GM12872 (cell line): Measurements from ENCODE around the gene LGR5.

ENCODE experiments used
- TF ChIP-seq, protein P1 (sequence below): IDR thresholded peaks from 3 replicates; pipeline ENCODE4 v1.5.1; 2011; ENCODE audit warnings: low read depth, mild to moderate bottlenecking, low read length, moderate library complexity; ENCODE audit not compliant: insufficient read depth

LGR5 gene

GRCh38 chr12:71449373-71450070, 9.9 kb downstream of the LGR5 start:
- TF ChIP-seq, protein P1, sequence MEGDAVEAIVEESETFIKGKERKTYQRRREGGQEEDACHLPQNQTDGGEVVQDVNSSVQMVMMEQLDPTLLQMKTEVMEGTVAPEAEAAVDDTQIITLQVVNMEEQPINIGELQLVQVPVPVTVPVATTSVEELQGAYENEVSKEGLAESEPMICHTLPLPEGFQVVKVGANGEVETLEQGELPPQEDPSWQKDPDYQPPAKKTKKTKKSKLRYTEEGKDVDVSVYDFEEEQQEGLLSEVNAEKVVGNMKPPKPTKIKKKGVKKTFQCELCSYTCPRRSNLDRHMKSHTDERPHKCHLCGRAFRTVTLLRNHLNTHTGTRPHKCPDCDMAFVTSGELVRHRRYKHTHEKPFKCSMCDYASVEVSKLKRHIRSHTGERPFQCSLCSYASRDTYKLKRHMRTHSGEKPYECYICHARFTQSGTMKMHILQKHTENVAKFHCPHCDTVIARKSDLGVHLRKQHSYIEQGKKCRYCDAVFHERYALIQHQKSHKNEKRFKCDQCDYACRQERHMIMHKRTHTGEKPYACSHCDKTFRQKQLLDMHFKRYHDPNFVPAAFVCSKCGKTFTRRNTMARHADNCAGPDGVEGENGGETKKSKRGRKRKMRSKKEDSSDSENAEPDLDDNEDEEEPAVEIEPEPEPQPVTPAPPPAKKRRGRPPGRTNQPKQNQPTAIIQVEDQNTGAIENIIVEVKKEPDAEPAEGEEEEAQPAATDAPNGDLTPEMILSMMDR: no peak

- TF ChIP-seq, protein P1: no peak
Observed at GRCh38 chr12:71452006-71452405, 12.4 kb downstream of the LGR5 start.

GRCh38 chr12:71455028-71455737, 15.6 kb downstream of the LGR5 start:
- TF ChIP-seq, protein P1: no peak

GRCh38 chr12:71456316-71456715, 16.7 kb downstream of the LGR5 start:
- TF ChIP-seq, protein P1: no peak

DNA sequence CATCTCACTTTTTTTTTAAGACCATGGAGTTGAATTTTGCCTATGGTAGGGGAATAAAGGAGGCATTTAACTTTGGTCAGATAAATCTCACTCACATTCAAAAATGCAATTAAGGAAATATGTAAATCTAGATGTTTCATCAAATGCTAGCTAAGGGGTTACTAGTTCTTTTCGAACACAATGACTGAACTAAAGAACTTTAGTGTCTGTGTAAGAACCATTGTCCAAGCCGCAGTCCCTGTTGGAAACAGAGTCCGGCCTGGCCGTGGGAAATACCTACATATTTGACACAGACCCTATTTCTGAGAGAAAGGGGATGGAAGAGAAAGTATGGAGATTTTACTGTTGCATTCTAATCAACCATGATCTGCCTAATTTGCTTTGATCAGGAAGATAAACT, 17.4 kb downstream of the LGR5 start:
- TF ChIP-seq, protein P1: no peak

DNA sequence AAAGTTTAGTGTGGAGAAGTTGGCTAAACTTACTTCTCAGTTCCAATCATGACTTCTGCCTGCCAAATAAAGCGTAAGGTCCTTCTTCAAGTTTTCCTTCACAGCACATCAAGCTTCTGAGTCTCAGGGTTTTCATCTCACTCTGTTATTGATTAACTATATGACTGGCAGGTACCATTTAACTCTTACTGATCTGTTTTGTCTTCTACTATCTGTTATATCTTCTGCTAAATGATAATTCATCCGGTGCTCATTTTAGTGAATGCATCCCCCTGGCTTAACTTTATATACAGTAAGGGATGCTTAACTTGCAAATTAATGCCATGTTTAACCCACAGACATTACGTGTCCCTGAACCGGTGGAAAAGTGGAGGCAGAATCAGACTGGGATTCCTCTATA, 20.7 kb downstream of the LGR5 start:
- TF ChIP-seq, protein P1: no peak

DNA sequence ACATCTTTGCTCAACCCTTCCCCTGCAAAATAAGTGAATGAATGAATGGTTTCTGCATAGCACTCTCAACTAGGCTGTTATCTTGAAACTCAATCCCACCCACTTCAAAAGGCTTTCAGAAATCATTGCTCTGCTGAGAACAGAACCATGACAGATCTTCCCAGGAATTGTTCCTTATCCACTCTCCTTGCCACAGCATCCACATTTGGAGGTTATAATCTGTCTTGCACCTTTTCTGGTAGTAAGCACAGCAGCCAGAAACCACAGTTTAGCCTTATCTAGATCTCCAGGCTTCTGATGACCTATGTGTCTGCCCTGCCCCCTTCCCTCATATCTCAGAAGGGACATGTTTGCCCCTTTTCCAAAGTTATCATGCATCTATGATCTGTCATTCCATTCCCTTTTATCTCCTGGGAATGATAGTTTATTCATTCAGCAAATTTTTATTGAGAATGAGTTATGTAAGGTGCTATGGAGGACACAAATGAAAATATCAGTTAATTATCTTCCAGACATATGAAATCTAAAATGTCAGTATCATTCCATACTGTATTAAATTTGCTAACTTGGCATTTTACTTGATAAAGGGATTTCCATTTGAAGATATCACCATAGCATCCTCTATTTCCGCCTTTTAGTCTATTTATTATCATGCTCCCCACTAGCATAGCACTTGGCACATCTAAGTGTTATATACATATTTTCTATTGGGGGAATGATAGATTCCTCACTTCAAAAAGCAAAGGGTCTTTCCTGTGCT, 21.4 kb downstream of the LGR5 start:
- TF ChIP-seq, protein P1: no peak
